Measurements from ENCODE around the gene TACC2.
"Not testable (repeated sequence)": the region's sequence is repeated elsewhere in the genome, so short reads cannot be mapped to it uniquely, and the experiment has no call there.

Gene TACC2, protein sequence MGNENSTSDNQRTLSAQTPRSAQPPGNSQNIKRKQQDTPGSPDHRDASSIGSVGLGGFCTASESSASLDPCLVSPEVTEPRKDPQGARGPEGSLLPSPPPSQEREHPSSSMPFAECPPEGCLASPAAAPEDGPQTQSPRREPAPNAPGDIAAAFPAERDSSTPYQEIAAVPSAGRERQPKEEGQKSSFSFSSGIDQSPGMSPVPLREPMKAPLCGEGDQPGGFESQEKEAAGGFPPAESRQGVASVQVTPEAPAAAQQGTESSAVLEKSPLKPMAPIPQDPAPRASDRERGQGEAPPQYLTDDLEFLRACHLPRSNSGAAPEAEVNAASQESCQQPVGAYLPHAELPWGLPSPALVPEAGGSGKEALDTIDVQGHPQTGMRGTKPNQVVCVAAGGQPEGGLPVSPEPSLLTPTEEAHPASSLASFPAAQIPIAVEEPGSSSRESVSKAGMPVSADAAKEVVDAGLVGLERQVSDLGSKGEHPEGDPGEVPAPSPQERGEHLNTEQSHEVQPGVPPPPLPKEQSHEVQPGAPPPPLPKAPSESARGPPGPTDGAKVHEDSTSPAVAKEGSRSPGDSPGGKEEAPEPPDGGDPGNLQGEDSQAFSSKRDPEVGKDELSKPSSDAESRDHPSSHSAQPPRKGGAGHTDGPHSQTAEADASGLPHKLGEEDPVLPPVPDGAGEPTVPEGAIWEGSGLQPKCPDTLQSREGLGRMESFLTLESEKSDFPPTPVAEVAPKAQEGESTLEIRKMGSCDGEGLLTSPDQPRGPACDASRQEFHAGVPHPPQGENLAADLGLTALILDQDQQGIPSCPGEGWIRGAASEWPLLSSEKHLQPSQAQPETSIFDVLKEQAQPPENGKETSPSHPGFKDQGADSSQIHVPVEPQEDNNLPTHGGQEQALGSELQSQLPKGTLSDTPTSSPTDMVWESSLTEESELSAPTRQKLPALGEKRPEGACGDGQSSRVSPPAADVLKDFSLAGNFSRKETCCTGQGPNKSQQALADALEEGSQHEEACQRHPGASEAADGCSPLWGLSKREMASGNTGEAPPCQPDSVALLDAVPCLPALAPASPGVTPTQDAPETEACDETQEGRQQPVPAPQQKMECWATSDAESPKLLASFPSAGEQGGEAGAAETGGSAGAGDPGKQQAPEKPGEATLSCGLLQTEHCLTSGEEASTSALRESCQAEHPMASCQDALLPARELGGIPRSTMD (N-terminal part only)

DNA sequence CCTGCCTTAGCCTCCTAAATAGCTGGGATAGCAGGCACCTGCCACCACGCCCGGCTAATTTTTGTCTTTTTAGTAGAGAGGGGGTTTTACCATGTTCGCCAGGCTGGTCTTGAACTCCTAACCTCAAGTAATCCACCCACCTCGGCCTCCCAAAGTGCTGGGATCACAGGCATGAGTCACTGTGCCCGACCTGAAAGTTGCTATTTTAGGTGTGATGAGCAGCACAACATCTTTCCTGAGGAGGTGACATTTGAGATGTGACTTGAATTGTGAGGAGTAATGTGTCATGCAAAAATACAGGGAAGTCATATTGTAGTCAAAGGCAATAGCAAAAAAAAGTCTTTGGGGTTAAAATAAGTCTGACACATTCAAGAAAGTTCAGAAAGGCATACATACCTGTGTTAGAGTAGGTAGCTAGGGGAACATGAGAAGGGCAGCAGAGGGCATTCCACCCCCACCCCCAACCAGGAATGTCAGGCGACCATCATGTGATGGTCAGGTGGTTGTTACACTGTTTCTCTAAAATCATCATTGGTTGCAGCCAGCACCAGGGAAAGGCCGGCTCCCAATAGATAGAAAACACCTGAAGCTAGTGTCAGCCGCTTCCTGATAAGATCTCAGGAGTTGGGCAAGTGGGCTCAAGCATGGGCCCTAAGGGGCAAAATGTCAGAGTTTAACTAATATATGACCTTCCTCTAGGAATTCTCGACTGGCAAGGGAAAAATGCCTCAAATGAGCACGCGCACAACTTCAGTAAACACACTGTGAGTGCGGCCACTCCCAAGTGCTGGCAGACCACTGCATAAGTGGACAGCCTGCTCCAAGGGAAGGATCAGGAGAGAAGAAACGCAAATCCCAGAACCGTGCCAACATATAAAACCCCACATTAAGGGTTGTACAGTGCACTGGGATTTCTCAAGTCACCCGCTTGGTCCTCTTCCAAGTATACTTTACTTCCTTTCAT is at the start of gene TACC2:
TSS of gene TACC2 (plus strand) at position 803 of the 964 bp plus-strand sequence. CDS start 32,819 bp downstream, outside the sequence.
- DNase-seq, result no peak

DNA sequence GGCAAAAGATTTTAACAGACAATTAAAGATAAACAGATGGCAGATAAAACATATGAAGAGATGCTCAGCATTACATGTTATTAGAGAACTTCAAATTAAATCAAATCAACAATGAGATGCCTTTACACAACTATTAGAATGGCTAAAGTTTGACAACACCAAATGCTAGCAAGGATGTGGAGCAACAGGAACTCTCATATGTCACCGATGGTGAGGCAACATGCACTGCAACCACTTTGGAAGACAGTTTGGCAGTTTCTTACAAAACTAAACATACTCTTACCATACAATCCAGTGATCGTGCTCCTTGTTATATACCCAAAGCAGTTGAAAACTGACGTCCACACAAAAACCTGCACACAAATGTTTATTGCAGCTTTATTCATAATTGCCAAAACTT is 47.4 kb upstream of the TACC2 start:
- DNase-seq, result no peak

DNA sequence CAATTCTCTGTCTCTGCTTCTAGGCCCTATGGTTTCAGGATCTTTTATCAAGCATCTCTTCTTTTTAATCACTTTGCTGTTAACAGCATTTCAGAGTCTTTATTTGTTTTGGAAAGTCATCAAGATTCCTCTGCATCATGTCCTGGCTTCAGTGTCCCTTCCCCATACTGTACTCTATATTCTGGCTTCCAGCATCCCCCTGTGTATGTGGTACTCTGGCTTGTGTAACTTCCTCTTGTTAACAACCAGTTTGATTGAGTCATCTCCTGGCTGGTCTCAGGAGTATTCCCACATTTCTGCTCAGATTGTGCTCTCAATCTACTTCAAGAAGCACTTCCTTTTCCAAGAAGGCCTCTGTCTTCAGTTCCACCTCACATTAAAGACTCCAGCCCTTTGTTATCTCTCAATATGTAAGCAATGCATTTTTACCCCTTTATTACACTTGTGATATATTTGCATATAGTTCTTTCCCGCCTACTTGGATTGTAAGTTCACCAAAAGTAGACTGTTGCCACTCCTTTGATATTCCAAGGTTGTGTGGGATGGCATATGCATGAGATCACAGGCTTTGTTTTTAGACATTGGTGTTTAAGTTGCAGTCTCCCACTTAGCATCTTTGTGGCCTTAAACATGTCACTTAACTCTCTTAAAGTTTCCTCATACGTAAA is 46.1 kb upstream of the TACC2 start:
- no peak for DNase-seq

GRCh38 chr10:121947343-121948330 is 41.3 kb upstream of the TACC2 start:
- DNase-seq, result no peak

DNA sequence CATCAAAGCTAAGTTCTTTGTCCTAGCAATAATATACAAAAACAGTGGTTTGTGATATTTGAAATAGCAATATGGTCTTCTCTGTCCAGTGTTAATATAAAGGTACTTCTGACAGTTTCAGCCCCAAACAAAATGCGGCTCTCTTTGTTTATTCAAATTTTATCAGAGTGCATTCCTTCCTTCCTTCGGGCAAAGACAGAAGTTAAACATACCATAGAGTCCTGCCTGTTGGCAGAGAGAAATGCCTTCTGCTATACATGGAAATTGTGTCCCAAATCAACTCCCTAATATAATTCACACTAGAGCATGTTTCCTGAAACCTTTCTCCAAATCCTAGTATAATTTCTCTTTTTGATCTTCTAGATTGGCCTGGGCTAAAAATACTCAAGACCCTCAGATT is 39.9 kb upstream of the TACC2 start:
- no peak for DNase-seq

- DNase-seq, result no peak
Measured at GRCh38 chr10:121949451-121949850, 39.5 kb upstream of the TACC2 start.

DNA sequence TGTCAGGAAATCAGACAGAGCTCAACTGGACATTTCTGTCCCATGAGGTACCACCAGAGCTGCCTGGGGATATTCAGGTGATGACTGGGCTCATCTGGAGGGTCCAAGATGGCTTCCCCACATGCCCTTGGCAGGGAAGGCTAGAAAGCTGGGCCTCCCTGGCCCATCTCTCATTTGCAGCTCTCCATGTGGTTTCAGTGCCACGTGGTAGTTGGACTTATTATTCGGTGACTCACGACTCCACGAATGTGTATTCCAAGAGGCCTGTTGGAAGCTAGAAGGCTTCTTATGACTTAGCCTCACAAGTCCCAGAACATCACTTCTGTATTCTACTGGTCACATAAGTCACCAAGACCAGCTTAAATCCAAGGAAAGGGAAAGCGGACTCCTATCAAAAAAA is 36.7 kb upstream of the TACC2 start:
- no peak for DNase-seq

DNA sequence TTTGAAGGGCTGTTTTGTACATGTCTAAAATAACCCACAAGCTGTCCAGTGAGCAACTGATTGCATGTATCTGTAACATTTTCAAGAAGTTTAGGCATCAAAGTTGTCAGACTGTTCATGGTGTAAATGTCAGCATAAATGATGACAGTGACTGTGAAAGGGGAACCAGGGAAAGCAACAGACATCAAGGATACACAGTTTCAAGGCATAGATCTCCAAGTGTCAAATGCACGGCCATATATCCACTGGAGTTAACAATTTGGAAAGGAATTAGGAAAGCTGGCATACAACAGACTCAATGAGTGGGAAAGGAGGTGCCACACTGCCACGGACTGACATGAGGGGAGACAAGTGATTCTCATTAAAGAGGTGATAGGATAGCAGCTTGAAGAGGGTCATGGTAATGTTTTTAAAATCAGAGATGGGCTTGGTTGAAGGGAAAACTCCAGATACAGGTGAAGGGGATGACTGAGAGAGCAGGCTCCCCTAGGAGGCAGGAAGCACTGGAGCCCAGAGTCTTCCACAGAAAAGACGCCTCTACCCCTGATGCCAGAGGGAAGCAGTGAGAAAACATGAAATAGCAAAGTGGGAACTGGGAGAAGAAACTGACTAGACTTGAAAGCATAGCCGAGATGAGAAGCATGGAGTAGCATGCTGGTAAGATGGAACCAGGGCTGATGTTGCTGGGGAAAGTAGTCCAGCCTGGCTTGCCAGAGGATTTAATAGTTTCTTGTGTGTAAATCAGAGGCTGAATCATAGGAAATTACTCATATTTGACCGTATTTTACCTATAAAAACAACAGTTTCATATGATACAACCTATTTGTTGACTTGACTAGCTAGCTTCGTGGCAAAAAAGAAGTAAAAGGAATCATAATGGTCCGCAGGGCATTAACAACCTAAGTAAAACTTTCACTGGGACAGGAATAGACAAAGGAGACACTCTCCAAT is 32.6 kb upstream of the TACC2 start:
- DNase-seq, result no peak

- no peak for DNase-seq
Measured at GRCh38 chr10:121959671-121960070, 29.3 kb upstream of the TACC2 start.

DNA sequence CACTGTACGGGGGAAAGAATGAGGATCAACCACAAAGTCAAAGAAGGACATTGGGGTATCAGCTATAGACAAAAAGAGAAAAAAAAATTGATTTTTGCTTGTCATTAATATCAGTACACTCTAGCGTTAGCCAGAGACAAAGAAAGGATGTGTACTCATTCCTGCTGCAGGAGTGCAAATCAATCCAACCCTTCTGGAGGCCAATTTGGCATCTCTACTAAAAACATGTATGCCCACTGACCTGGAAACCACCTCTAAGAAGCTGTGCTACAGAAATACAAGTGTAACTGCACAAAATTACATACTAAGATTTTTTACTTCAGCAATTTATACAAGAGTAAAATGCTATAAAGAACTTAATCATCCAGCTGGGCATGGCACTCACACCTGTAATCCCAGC is 27.5 kb upstream of the TACC2 start:
- DNase-seq, result no peak

- DNase-seq, result no peak
Measured at GRCh38 chr10:121965996-121966395, 23.0 kb upstream of the TACC2 start.

- DNase-seq, result not testable (repeated sequence)
Measured at GRCh38 chr10:121969086-121969485, 19.9 kb upstream of the TACC2 start.

- no peak for DNase-seq
Measured at GRCh38 chr10:121974019-121974534, 14.9 kb upstream of the TACC2 start.

DNA sequence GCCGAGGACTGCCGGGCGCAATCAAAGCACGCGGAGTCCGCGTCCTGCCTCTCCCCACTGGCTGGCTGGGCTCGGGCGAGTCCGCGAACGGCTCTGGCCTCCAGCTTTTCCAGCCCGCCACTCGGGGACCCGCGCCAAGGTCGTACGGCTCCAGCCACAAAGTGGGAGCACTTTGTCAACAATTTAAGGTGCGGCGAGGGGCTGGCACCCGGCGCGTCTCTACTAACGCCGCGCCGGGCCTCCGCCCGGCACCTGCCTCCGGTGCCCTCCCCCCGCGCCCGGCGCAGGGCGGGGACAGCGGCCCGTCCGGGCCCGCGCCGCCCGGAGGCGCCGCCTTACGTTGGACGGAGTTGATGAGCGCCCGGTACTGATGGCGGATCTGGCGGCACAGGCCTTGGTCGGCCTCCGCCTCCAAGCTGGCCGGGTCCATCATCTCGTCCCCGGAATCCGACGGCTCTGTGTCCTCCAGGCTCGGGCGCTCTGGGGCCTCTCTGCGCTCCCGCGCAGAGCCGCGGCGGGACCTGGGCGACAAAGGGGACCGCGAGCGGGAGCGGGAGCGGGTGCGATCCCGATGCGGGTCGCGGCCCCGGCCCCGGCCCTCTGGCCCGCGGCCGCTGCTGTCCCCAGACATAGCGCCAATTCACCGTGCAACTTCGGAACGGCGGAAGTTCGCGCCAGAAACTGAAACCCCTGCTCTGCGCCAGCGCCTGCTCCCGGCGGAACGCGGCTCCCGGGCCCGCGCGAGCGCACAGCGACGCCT is 14.2 kb upstream of the TACC2 start, which contains the start of gene NSMCE4A:
TSS of gene NSMCE4A (minus strand) at position 683 of the 760 bp plus-strand sequence. CDS start at position 631, 52 bp downstream.
- peak; percentile 74 for DNase-seq

DNA sequence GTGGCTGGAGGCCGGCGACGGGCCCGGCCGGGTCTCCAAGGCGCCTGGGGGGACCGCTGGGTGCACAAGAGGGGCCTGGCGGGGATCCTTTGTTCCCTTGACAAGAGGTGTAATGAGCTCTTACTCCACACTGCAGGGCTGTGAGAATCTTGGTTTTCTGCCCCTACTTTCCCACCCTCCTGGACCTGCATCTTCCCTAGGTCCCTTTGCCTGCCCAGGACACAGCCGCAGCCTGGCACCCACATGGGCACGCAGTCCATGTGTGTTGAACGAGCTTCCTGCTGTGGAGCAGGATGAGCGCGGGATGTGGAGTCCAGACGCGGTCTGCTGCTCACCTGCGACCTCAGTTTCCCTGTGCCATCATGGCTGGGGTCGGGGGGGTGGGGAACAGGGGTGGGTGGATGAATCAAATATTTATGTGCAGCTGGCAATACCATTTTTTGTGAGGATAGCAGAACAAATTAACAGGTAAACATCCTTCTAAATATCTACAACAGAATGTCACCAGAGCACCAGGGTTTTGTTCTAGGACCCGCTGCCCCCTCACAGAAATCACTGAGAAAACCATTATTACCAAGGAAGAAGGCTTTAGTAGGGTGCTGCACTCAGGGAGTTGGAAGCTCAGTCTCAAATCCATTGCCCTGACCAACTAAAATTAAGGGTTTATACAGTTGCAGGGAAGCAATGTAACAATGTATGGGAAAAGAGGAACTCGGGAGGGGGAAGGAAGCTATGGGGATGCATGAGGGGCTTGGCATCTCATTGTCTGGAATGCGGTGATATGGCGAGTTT is 13.5 kb upstream of the TACC2 start:
- no peak for DNase-seq

DNA sequence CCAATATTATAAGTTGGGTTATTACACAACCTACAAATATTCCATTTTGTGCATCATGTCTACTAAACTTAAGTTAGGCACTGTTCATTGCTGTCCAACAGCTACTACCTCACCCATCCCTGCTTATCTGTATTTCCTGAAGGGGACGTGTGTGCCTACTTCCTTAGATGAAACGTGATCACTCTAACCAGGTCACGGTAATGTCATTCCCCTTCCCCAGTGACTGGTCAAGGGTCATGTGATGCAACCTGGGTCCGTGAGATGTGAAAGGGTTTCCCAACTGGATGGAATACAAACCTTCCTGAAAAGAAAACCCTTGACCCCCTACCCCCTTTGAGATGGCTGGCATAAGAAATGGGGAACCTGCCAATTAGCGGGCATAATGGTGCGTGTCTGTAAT is 12.4 kb upstream of the TACC2 start:
- DNase-seq, result no peak

GRCh38 chr10:121978511-121978910 is 10.5 kb upstream of the TACC2 start:
- DNase-seq, result no peak

Measured in CD4-positive, alpha-beta T cell treated with Interleukin-4 for 4 hours (primary cell).